Measurements from ENCODE around the gene SLC50A1. TPM values are rescaled to one million over a fixed set of nuclear protein-coding genes. Genes with fewer than 3 reads are reported as not detected.

SLC50A1 gene
- total RNA-seq, 1 experiment from 2014 or later, result 38.4 TPM

DNA sequence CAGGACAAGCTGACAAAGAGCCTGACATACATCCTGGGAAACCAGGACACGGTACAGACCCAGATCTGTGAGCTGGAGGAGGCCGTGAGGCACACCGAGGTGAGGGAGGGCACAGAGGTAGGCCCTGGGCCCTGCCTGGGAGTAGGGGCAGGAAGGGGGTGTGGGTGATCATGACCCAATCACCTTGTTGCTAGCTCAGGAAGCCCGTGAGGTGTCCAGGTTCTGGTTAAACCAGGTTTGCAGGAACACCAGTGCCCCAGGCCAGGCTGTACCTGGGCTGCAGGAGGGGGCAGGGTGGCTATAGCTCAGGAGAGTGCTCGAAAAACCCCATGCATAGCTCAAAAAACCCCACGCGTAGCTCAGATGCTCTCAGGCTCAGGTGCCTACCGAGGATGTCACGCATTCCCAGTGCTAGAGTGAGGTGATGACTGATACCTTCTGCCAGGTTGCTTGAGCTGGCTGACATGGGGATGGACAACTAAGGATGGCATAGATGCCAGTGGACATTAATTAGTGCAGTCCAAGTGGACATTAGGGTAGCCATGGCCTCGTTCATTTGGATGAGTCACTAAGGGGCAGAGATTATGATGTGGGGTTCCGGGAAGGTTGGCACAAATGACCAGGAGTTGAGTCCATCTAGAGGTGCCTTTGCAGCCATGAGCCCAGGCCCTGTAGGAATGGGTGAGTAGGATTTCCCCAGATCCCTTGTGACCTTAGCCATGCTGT, 41.7 kb downstream of the SLC50A1 start:
- intact Hi-C loops (cut with micrococcal nuclease; ENCODE audit: unreplicated experiment), result loop anchor here (2.0 kb wide), 1 partner anchor 15 kb away; no protein-coding TSS in a partner anchor
- Histone ChIP-seq H3K4me3 (ENCODE audit: low read depth, low read length) (no peak overlapping the region), H3K4me1 (peaks cover 11% of the 10 kb centered on the region; the same call in 1 of the 2 replicates), H3K27me3 (replicated peaks; ENCODE audit: control insufficient read depth, insufficient read depth, low read length) (no peaks in the 10 kb centered on the region), H3K36me3 (ENCODE audit: control insufficient read depth, insufficient read depth, low read length) (no peaks in the 10 kb centered on the region), H3K9me3 (no peaks in the 10 kb centered on the region)
- peaks cover 19% of the 10 kb centered on the region for H3K4me1 Mint-ChIP-seq (ENCODE audit: low read depth, unreplicated experiment)
- POLR2A ChIA-PET, result no interaction called here
- H3K9me3 Mint-ChIP-seq (ENCODE audit: unreplicated experiment), result no peaks in the 10 kb centered on the region
- BruUV-seq (replicated peaks), result no TSS peak
- peaks cover 9% of the 10 kb centered on the region for H3K36me3 Mint-ChIP-seq (ENCODE audit: insufficient read depth, unreplicated experiment)
- H3K27me3 Mint-ChIP-seq (ENCODE audit: insufficient read depth, unreplicated experiment), result no peaks in the 10 kb centered on the region
- TF ChIP-seq, protein P1, sequence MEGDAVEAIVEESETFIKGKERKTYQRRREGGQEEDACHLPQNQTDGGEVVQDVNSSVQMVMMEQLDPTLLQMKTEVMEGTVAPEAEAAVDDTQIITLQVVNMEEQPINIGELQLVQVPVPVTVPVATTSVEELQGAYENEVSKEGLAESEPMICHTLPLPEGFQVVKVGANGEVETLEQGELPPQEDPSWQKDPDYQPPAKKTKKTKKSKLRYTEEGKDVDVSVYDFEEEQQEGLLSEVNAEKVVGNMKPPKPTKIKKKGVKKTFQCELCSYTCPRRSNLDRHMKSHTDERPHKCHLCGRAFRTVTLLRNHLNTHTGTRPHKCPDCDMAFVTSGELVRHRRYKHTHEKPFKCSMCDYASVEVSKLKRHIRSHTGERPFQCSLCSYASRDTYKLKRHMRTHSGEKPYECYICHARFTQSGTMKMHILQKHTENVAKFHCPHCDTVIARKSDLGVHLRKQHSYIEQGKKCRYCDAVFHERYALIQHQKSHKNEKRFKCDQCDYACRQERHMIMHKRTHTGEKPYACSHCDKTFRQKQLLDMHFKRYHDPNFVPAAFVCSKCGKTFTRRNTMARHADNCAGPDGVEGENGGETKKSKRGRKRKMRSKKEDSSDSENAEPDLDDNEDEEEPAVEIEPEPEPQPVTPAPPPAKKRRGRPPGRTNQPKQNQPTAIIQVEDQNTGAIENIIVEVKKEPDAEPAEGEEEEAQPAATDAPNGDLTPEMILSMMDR (IDR thresholded peaks at IDR 0.05; ENCODE audit: insufficient read depth in 1 of 2, low read depth in 1 of 2, low read length in 1 of 2, severe bottlenecking in 1 of 2, unreplicated experiment in 1 of 2), result no peak
- H3K27ac Mint-ChIP-seq (ENCODE audit: unreplicated experiment), result no peak overlapping the region
- H3K4me3 Mint-ChIP-seq (ENCODE audit: unreplicated experiment), result no peak overlapping the region
- CTCF ChIA-PET, result interaction anchor here (0.6 to 2.7 kb wide), 4 partner anchors 10 to 50 kb away, joined by 3 to 24 read pairs (median 4); no protein-coding TSS in a partner anchor
- no peak for DNase-seq

DNA sequence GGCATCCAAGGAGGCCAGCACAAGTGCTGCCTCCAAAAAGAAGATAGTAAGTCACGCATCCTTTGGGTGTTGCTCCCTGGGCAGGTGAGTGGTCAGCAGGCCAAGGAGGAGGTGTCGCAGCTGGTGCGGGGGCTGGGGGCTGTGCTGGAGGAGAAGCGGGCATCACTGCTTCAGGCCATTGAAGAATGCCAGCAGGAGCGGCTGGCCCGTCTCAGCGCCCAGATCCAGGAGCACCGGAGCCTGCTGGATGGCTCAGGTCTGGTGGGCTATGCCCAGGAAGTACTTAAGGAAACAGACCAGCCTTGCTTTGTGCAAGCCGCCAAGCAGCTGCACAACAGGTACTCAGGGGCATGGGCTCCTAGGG, 42.2 kb downstream of the SLC50A1 start:
- Mint-ChIP-seq H3K36me3 (ENCODE audit: insufficient read depth, unreplicated experiment) (peaks cover 4% of the 10 kb centered on the region), H3K27ac (ENCODE audit: unreplicated experiment) (no peak overlapping the region), H3K27me3 (ENCODE audit: insufficient read depth, unreplicated experiment) (no peaks in the 10 kb centered on the region), H3K4me3 (ENCODE audit: unreplicated experiment) (no peak overlapping the region), H3K9me3 (ENCODE audit: unreplicated experiment) (no peaks in the 10 kb centered on the region), H3K4me1 (ENCODE audit: low read depth, unreplicated experiment) (peaks cover 19% of the 10 kb centered on the region)
- intact Hi-C loops (cut with micrococcal nuclease; ENCODE audit: unreplicated experiment), result loop anchor here (2.0 kb wide), 1 partner anchor 15 kb away; no protein-coding TSS in a partner anchor
- no peaks in the 10 kb centered on the region for H3K27me3 ChIP-seq (replicated peaks; ENCODE audit: control insufficient read depth, insufficient read depth, low read length)
- CTCF ChIA-PET, result interaction anchor here (1.3 to 2.7 kb wide), 2 partner anchors 10 to 15 kb away, joined by 5 to 24 read pairs; no protein-coding TSS in a partner anchor
- H3K9me3 ChIP-seq, result no peaks in the 10 kb centered on the region
- BruUV-seq (replicated peaks), result no TSS peak
- POLR2A ChIA-PET, result no interaction called here
- no peak overlapping the region for H3K4me3 ChIP-seq (ENCODE audit: low read depth, low read length)
- H3K36me3 ChIP-seq (ENCODE audit: control insufficient read depth, insufficient read depth, low read length), result no peaks in the 10 kb centered on the region
- TF ChIP-seq, protein P1 (IDR thresholded peaks at IDR 0.05; ENCODE audit: insufficient read depth in 1 of 2, low read depth in 1 of 2, low read length in 1 of 2, severe bottlenecking in 1 of 2, unreplicated experiment in 1 of 2), result no peak
- DNase-seq, result no peak
- H3K4me1 ChIP-seq, result 0 out of 2 replicates have a peak, but pooled peaks cover 9% of the 10 kb centered on the region

GRCh38 chr1:155178441-155179111, 42.9 kb downstream of the SLC50A1 start:
- no TSS peak for BruUV-seq (replicated peaks)
- POLR2A ChIA-PET, result no interaction called here
- no peaks in the 10 kb centered on the region for H3K36me3 Mint-ChIP-seq (ENCODE audit: insufficient read depth, unreplicated experiment)

More at GRCh38 chr1:155178441-155179111, 42.9 kb downstream of the SLC50A1 start:
- no peaks in the 10 kb centered on the region for H3K36me3 ChIP-seq (ENCODE audit: control insufficient read depth, insufficient read depth, low read length)
- TF ChIP-seq, protein P1 (IDR thresholded peaks at IDR 0.05; ENCODE audit: insufficient read depth in 1 of 2, low read depth in 1 of 2, low read length in 1 of 2, severe bottlenecking in 1 of 2, unreplicated experiment in 1 of 2), result no peak
- CTCF ChIA-PET, result interaction anchor here (0.6 to 2.7 kb wide), 2 partner anchors 15 to 16 kb away, joined by 3 to 24 read pairs; no protein-coding TSS in a partner anchor
- H3K4me1 ChIP-seq, result 0 out of 2 replicates have a peak, but pooled peaks cover 9% of the 10 kb centered on the region
- H3K9me3 ChIP-seq, result no peaks in the 10 kb centered on the region
- H3K4me3 ChIP-seq (ENCODE audit: low read depth, low read length), result no peak overlapping the region
- Mint-ChIP-seq H3K27ac (ENCODE audit: unreplicated experiment) (no peak overlapping the region), H3K9me3 (ENCODE audit: unreplicated experiment) (no peaks in the 10 kb centered on the region), H3K4me3 (ENCODE audit: unreplicated experiment) (no peak overlapping the region), H3K27me3 (ENCODE audit: insufficient read depth, unreplicated experiment) (no peaks in the 10 kb centered on the region), H3K4me1 (ENCODE audit: low read depth, unreplicated experiment) (peaks cover 14% of the 10 kb centered on the region)
- DNase-seq, result no peak
- intact Hi-C loops (cut with micrococcal nuclease; ENCODE audit: unreplicated experiment), result no loop called here
- no peaks in the 10 kb centered on the region for H3K27me3 ChIP-seq (replicated peaks; ENCODE audit: control insufficient read depth, insufficient read depth, low read length)

Data from Caco-2 (cell line).